SW 1271 (cell line): Measurements from ENCODE around the gene BNIP5.
A peak's percentile ranks its signal among the peaks of the same experiment; 100 is the strongest.
"Not testable (repeated sequence)": the region's sequence is repeated elsewhere in the genome, so short reads cannot be mapped to it uniquely, and the experiment has no call there.

Experiments
- DNase-seq, 2 experiments: peaks; one replicate each; lab custom pipeline; 2025; lab: John Stamatoyannopoulos, UW

The BNIP5 gene

DNA sequence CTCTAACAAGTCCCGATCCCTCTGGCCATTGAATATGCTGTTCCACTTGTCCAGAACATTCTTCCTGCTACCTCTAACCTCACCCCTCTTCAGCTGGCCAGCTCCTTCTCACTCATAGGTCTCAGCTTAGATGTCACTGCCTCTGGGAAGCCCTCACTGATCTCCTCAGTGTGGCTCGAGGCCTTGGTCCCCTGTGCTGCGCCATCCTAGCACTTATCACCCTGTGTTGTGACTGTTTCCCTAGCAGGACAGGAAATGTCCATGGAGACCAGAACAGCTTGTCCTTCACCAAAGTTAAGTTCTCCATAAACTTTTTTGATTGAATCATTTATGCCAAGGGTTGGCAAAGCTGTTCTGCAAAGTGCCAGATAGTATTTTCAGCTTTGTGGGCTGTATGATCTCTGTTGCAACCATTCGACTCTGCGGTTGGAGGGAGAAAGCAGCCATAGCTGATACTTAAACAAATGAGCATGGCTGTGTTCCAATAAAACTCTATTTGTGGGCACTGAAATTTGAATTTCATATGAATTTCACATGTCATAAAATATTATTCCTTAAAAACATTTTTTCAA lies 6.5 kb upstream of the BNIP5 start:
- no peak for DNase-seq

DNA sequence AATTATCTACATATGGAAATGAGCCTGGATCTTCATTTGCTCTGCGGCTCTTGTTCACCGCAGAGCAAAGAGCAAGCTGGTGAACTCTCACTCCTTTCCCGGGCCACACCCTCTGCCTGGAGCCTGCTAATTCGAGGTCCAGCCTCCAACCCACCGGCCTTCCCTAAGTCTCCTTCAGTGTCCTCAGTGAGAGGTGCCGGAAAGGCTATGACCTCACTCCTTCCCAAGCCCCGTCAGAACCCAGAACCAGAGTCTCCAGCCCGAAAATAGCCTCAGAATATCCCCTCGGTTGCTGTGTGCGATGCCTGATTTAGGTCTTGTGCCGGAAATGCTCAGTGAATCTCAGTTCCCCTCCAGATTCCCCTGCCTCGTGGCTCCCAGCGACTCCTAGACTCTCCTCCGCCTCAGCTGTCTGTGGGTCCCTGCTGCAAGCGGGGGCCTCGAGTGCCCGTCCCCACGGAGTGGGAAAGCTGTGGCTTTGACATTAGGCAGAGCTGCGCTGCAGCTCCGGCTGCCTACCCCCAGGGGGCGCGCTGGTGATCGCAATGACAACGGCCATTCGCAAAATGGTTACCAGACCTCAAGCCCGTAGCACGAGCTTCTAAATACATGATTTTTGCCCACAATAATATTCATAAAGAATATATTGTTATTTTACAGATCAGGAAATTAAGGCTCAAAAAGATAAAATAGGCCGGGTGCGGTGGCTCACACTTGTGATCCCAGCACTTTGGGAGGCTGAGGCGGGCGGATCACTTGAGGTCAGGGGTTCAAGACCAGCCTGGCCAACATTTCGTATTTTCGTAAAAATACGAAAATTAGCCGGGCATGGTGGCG lies 4.1 kb upstream of the BNIP5 start:
- DNase-seq: peak in 1 of 2 experiments; percentile 39

DNA sequence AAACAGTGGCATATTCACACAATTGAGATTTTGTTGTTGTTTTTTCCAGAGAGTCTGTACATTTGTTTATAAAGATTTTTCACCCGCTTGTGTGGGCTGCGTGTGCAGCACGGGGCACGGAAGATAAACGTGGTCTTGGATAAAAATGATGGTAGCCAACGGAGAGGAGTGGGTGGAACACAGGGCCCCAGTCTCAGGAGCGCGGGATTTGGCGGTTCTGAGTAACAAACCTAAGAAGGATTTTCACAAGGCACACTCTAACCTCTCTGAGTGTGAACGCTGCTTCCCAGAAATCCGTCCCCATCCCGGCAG lies 3.6 kb upstream of the BNIP5 start:
- no peak for DNase-seq

DNA sequence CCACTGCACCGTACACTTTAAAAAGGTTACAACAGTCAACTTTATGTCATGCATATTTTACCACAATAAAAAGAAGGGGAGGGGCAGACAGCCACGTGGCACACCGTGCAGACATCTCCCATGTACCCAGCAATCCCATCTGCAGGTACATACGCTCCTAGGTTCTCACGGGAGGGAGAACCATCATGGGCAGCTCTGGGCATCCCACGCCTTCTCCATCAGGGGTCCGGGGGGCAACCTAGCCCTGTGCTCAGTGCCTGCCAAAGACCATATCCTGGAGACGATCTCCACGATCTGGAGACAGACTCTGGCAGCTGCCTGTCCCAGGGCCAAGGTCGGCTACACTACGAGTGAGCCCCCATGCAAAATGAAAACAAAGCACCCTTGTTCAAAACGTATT lies 2.5 kb upstream of the BNIP5 start:
- DNase-seq: no peak

DNA sequence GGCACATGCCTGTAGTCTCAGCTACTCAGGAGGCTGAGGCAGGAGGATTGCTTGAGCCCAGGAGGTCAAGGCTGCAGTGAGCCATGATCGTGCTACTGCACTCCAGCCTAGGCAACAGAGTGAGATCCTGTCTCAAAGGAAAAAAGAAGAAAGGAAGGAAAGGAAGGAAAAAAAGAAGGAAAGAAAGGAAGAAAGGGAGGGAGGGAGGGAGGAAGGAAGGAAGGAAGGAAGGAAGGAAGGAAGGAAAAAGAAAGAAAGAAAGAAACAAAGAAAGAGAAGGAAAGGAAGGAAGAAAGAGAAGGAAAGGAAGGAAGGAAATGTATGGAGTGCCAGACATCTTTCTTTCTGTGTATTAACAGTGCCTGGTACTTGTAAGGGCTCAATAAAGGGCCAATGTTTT lies 1.5 kb upstream of the BNIP5 start:
- DNase-seq: not testable (repeated sequence)

DNA sequence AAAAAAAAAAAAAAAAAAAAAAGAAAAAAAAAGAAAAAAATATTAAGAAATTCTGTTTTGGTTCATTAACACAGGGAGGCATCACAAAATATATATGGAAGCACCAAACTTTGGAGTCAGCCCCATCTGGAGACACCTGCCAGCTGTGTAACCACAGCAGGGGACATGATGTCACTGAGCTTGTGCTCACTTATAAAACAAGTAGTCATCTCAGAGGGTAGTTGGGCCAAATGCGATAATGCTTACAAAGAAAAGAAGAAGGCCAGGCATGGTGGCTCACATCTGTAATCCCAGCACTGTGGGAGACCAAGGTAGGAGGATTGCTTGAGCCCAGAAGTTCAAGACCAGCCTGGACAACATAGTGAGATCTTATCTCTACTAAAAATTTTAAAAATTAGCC lies 1.1 kb upstream of the BNIP5 start:
- DNase-seq: no peak

DNA sequence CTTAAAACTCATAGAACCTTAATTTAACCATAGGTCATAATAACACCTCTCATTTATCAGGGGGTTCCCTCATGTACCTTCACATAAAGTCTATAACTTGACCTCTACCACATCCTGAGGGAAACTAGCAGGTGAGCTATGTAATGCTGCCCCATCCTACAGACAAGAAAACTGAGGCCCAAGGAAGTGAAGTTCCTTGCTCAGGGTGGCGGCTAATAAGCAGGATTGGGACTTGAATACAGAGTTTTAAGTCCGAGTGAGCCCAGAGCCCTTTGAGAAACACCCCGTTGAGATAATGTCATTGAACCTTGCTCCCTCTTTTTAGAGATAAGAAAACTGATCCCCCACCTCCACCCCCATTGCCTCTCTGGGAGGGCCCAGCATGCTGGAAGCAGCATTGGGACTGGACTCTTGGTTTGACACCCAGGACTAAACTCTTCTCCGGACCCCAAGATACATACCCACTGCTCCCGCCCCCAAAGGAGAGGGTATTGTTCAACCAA lies 429 bp downstream of the BNIP5 start:
- DNase-seq: no peak

DNA sequence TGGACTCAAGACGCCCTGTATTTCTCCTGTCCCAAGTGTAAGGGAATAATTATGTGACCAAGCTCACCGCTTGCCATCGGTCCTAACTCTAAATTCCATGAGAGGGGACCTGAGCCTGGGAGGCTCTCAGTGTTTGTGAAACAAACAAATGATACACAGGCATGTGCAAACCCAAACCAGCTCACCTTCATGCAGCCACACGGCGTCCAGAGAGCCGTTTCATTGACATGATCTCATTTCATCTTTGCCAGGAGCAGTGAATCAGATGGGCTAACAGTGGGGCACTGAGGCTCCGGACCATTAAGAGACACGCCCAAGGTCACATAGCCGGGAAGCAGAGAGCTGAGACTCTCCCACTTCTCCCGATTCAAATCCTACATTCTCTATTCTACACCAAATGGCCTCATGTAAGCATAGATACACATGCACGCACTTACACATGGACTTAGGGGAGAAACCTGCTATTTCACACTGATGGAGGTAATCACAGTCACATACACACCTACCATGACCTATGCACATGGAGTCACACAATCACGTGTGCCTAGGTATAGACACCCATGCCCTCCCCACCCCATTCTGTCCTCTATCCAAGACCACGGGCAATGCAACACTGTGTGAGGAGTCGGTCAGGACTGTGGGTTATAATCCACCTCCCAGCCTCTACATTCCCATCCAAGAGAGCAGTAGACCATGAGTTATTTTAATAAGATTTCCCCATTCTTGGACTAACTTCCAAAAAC lies 1.1 kb downstream of the BNIP5 start:
- DNase-seq: no peak

DNA sequence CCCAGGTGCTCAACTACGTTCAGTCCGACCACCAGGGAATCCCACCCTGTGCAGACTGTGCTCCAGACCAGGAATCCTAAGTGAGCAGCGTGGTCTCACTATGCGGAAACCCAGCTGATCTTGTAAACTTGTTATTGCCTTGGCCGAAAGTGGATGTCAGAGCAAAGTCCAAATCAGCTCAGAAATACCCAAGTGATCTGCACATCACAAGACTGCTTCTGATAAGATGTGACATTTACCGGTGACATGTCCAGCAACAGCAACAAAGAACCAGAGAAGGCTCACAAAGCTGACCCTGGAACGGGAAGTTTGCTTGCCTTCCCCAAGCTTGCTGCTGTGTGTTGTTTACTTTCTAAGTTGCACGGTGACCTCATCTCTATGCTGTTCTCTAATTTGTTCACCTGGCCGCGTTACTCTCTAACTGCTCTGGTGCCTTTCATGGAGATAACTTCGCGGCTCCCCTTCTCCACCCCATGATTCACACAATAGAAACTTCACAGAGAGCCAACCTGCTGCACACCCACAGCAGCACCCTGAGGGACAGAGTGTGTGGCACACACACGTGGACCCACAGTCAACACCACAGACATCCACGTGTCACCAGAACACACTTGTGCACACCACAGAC lies 1.7 kb downstream of the BNIP5 start:
- DNase-seq: no peak

DNA sequence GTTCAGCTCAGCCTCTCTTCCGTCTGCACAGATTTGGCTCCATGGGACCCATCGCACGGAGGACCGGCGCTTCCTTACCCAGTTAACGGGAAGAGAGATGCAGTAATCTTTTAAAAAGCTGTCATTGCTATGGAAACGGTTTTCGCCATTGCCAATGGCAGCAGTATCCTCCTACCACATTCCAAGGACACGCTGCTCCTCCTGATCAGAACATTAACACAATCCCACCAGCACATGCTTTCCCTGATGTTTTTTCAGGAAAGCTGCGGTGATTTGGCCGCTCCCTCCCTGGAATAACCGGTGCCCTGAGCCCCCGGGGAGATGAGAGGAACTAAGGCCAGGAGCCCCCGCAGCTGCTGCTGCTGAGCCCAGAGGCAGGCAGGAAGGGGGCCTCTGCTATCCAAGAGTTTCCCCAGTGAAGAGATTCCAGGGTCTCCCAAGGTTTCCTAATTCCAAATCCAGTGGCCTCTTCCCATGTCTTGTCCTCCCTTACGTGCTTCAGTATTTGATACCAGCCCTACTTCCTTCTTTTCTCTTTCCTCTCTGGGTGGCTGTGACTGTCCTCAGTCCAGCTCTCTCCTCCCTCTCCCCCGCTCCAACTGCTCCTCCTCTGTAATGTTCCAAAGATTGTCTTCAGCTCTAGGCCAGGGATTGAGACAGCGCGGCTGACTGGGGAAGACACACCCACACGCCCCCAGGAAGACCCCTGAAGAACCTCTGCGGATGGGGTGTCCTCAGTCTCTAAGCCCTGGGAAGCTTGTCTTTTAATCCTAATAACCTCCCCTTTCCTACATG lies 2.6 kb downstream of the BNIP5 start:
- DNase-seq: no peak

DNA sequence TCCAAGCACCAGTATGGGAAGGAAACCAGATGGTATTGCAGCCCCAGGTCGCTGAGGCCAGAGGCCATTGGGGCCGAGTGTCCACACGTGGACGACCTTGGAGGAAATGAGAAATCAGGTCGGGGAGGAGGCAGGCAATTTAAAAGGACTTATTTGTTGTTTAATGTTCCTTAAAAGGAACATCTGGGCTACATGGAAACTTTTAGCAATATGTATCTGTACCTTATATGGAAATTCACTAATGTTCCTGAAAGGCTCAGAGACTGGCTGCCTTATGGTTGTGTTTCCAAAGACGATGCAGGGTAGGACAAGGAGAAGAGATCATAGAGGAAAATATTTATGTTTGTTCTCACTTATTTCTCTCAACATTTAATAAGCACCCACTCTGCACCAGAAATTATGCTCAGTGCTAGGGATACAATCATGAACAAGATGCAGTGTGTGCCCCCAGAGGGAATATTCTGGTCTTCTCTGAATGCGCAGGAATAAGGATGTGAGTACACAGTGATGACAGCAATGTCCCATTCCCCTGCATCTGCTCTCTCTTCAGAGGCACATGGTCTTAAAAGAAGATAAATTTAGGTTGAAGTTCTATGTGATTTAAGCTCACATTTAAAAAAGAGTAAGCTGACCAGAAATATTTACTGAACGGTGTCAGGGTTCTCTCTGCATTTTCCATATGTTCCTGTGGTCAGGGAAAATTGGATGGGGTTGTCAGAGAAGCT lies 3.4 kb downstream of the BNIP5 start:
- no peak for DNase-seq

DNA sequence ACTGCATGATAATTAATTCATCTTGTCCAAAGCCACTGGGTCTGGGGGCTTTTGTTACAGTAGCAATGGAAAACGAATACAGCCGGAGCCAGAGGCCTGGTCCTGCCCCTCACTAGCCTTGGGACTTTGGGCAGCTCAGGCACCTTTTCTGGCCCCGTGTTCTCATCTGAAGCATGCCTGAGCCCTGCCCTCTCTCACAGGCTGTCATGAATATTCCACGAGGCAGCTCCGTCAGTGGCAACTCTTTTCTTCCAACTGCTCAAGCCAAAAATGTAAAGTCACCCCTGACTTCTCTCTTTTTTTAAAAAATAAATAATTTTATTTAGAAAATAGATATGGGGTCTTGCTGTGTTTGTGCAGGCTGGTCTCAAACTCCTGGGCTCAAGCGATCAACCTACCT lies 5.3 kb downstream of the BNIP5 start:
- DNase-seq: no peak

DNA sequence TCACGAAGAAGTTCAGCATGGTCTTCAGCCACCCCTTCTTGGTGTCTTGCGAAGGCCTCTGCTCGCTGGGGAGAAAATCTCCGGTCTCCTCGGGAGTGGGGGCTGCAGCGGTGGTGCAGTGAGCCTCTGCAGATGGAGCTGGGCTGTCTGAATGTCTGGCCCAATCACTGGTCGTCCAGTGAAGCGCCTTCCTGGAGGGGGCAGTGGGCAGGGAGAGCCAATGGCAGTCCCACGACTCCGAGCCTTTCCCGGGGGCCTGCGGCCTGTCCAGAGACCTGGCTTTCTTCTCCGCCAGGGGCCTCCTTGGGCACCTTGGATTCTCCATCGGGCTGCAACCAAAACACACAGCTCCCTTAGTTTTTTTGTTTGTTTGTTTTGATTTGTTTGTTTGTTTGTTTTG lies 6.3 kb downstream of the BNIP5 start:
- no peak for DNase-seq

DNA sequence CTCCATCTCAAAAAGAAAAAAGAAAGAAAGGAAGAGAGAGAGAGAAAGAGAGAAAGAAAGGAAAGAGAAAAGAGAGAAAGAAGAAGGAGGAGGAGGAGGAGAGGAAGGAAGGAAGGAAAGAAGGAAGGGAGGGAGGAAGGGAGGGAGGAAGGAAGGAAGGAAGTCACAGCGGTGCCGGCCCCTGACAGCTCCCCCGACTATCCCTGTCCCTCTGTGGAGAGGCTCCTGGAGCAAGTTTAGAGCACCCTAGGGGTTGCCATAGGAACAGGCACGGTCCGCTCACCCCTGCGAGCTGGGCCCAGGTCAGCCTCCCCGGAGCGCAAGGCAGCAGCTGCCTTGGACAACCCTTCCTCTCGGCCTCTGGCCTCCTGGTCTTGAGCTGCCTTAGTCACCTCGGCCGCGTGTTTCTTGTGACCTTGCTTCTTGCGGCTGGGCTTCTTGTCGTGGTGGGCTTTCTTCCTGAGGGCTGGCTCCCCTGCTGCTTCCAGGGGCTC lies 6.8 kb downstream of the BNIP5 start:
- DNase-seq: no peak

DNA sequence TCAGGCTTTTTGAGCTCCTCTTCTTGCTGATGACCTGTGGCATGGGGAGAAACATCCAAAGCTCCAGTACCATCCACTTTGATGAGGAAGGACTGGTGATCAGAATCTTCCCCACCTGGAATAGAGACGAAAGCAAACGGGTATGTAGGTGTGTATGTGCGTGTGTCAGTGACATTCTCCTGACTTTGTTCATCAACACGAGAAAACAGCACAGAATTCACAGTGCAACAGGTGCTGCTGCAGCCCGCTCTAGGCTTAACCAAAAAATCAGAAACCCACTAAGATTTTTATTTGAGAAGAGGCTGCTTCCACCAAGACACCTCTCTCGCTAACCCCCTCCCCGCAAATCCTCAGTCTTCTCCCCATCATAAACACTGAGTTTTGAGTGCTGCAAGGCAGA lies 8.1 kb downstream of the BNIP5 start:
- no peak for DNase-seq

DNA sequence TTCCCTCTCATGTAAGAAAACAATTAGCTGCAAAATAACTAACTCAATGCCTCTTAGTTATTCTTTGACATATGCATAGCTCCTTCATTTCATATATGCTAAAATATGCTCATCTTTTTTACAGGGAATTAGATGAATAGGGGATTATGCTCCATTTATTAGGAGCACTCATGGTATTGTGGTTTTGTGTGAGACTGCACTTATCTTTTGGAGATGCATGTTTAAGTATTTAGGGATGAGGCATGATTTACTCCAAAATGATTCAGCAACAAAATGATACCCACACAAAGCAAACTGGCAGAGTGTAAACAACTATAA lies 8.8 kb downstream of the BNIP5 start:
- DNase-seq: no peak

DNA sequence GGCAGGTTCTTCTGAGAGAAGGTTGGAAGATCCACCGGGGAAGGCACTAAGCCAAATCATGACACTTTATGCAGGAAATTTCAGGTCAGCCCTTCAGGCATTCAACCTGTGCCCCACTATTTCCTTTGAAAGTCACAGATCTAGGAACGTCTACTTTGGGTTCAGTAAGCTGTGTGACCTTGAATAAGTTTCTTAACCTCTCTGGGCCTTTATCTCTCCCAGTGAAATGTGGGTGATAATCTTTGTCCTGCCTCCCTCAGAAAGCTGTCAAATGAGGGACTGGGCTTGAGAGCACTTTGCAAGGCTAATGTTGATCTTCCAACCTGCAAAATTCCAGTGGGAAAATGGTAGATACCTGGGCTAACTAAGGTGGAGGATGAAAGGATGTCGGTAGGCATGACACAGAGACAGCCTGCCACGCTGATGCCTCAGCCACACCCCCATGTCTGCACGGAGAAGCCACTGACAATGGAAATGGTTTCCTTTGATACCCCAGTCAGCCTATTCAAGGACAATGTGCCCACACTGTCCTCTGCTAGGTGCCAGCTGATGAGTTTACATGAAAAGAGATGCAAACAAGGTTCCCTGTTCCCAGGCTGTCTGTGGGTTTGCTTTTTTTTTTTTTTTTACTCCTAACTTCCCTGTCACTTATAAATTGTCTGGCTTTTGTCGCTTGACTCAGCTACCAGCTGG lies 9.3 kb downstream of the BNIP5 start:
- DNase-seq: no peak

DNA sequence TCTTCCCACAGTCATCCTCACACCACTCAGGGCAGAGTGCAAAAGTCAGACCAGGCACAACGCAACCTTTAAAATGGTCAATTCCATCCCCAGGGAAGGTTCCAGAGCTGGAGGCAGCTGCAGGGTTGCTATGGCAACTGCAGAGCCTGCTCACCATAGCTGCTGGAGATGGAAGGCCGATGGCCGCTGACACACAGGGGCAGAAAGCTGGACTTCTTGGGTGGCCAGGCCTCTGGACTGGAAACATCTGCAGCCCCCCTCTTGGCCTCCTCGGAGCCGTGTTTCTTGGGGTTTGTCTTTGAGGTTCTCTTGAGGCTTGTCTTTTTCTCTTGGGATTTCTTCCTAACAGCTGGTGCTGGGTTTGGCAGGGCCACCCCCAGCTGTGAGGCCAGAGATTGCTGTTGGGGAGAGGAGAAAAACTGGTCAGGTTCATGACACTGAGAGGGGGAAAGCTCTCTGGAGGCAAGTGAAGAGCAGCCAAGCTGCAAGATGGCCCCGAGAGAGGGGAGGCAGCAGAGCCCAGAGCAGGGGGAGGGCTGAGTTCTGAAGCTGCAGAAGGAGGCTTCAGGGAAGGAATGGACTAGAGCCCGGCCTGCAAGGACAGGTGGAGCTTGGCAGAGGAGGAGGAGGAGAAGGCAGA lies 10.2 kb downstream of the BNIP5 start:
- DNase-seq: no peak

DNA sequence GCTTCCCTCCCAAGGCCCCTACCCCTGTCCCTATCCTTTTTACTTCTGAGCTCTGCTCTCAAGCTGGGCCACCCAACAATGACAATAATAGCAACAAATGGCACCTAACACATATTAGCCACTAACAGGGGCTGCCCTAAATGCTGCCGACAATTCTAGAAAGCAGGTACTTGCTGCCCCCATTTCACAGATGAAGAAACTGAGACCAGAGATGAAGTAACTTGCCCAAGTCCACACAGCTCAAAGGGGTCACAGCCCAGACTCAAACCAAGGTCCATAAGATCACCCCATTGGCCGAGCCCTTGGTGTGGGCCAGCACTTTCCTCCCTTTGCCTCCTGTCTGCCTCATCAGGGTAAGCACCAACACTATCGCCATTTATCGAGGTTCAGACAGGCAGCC lies 12.0 kb downstream of the BNIP5 start:
- DNase-seq: no peak

DNA sequence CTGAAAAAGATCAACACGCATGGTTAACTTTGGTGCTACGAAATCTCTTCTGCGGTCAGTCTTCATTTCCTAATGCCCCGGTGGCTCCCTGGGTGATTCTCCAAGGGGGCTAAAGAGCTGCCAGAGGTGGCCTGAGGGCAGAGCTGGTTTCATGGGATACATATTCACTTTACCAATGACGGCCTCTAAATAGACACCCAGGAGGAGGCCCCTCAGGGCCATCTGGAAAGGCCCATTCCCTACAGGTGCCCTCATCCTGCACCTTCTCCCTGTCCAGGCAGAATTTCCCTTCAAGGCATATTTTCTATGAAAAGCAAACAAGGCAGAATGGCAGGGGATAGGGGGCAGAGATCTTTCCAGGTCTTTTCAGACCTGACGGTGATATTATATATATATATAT lies 12.5 kb downstream of the BNIP5 start:
- DNase-seq: no peak
